NCI-H2196 treated with DMSO at 0.1 percent for 48 hours (cell line): ENCODE data around the gene OSGIN1.
"Not testable (repeated sequence)": the region's sequence is repeated elsewhere in the genome, so short reads cannot be mapped to it uniquely, and the experiment has no call there.

ENCODE experiments used
- DNase-seq: peaks from one replicate; lab custom pipeline; 2025; ENCODE audit not compliant: unreplicated experiment; lab: John Stamatoyannopoulos, UW

The OSGIN1 gene

DNA sequence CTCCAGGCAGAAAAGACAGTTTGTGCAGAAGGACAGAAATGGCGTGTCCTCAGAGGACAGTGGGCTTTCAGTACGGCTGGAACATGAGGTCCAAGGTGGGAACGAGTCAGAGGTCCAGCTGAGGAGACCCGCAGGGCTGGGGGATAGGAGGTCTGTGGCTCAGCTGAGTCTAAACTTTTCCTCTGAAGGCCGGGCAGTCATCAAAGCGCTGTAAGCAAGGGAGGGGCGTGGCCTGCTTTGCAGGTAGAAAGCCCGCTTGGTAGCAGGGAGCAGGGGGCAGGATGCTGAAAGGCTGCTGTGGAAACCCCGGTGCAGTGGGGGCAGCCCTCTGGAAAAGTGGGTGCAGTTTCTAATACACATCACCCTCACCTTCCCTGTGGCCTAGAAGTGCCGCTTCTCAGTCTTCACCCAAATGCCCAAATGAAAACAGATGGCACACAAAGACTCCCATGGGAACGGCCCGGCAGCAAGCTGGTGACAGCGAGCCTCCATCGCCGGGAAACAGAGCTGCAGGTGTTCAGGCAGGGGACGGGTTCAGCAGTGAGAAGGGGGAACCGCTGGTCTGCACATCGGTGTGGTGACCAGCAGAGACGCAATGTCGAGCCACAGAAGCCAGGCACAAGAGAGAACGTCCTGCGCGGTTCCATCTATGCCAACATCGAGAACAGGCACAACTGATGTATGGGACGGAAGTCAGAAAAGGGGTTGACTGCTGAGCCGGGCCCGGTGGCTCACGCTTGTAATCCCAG, 12.2 kb upstream of the OSGIN1 start:
- no peak for DNase-seq

DNA sequence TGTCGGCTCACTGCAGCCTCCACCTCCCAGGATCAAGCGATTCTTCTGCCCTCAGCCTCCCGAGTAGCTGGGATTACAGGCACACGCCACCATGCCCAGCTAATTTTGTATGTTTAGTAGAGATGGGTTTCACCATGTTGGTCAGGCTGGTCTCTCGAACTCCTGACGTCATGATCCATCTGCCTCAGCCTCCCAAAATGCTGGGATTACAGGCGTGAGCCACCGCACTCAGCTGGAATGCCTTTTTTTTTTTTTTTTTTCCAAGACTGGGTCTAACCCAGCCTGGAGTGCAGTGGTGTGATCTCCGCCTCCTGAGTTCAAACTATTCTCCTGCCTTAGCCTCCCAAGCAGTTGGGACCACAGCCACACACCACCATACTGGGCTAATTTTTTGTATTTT, 11.5 kb upstream of the OSGIN1 start:
- DNase-seq, result not testable (repeated sequence)

DNA sequence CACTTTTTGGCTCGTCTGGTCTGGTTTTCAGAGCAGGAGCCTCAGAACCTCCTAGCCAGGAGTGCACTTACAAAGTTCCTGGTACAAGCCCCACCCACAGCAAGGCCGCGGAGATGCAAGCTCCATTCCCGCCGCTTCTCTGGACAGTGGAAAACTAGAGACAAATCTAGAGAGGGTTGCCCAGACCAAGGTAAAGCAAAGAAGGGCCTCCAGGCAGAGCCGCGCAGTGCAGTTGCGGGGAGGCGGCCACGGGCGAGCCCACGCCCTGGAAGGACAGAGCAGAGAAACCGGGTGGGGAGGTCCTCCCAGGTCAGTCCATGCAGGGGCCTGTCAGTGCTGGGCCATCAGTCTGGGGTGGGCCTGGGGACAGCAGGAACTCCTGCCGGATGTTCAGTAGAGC, 11.0 kb upstream of the OSGIN1 start:
- no peak for DNase-seq

DNA sequence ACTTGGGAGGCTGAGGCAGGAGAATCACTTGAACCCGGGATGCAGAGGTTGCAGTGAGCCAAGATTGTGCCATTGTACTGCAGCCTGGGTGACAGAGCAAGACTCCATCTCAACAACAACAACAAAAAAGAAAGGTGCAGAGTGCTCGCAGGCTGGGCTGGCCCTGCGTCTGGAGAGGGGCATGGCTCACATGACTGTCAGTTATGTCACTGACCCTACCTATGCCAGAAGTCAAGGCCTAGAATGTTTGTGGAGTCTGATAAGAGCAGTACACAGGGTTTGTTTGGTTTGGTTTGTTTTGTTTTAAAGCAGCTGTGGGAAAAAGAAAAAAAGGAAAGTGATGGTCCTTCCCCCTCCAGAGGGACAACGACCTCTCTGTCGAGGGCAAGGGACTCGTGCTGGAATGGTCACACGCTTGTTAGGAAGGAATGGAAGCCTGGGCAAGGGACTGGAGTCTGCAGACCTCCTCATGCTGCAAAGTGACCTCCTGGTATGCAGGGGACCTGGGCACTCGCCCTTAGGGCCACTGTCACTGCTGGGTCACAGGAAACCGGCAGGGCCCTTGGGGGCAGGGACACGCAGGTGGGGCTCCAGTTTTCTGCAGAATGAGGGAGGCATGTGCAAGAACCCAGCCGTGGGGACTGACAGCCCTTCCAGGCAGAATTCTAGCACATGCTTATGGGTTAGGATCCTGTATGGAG, 10.1 kb upstream of the OSGIN1 start:
- no peak for DNase-seq

DNA sequence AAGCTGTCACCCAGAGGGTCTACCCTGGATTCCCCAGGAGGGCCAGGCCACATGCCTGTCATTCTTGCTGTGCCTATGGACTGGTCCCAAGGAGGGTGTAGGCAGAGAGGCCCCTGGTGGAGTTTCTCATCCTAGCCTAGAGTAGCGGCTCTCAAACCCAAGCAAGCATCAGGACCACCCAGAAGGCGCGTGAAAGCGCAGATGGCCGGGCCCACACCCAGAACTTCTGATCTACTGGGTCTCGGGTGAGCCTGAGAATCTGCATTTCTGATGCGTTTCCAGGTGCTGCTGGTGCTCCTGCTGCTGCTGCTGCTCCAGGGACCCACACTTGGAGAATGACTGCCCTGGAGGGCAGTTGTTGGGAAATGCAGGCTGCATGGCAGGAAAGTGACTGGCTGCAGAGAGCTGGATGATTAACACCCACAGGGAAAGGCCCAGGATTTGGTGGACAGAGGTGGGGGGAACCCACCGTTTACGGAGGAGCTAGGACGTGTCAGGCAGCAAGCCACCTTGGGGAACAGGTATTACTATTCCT, 9.5 kb upstream of the OSGIN1 start:
- no peak for DNase-seq

DNA sequence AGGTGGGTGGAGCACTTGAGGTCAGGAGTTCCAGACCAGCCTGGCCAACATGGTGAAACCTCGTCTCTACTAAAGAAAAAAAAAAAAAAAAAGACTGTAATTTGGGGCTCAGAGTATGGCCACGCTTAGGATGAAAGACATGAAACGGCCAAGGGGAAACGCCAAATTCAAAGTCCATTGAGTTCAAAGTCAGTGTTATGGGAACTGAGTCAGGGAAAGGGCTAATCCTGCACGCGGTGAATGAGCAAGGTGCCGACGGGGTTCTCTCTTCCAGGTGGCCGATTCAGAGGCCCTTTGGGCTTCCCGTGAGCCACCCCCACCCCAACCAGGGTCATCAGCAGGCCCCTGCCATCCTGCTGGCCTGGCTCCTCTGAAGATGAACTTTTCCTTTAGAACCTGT, 7.5 kb upstream of the OSGIN1 start:
- no peak for DNase-seq

DNA sequence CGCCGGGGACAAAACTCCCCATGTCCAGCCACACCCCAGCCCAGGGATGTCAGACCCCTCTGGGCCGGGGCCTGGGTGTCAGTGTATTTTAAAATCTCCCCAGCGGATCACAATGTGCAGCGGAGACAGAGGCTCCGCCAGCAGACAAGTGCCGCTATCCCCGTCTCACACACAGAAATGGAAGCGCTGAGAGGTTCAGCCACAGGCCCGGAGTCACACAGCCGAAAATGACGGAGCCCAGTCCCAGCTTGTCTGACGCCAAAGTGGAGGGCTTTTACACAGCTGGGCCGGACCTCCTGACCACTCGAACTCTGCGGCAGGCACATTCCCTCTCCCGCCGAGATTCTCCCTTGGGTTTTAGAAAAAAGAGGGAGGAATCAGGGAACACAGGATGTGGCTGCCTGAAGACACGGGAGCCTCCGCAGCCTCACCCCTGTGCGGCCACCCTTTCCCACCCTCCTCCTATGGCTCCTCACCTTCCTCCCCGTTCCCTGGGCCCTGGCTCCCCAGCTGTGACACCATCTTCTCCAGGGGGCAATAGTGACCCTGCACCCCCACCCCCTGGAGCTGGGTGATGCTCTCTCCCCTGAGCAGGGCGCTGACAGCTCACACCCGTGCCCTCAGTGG, 6.8 kb upstream of the OSGIN1 start:
- no peak for DNase-seq

DNA sequence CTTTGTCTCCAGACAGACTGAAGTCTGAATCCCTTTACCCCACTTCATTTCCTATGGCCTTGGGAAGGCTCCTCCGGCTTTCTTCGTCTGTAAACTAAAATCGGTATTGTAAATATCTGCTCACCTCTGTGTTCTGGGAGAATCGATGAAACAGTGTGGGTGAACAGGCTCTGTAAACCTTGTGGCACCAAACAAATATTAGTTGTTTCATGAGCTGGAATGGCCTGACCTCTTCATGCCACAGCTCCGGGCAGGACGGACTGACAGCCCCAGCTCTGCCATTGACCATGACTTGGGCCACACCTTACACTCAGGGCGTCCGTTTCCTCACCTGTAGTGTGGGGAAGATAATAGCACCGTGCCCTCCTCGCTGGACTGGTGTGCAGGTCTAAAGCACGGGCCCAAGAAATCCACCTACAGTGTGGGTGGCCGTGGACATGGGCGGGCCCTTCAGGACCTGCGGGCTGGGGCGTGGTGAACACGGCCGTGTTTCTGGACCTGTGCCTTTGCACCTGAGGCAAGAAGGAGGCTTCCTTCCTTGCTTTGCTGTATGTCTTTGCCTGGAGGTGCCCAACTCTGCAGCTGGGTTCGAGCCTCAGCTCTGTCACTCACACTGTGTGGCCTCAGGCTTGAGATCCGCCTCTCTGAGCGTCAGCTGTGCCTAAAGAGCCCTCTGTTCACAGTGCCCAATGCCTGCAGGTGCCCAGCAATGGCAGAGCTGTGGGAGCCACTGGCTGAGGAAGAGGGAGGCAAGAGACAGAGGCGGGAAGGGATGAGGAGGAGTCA, 6.1 kb upstream of the OSGIN1 start:
- no peak for DNase-seq

DNA sequence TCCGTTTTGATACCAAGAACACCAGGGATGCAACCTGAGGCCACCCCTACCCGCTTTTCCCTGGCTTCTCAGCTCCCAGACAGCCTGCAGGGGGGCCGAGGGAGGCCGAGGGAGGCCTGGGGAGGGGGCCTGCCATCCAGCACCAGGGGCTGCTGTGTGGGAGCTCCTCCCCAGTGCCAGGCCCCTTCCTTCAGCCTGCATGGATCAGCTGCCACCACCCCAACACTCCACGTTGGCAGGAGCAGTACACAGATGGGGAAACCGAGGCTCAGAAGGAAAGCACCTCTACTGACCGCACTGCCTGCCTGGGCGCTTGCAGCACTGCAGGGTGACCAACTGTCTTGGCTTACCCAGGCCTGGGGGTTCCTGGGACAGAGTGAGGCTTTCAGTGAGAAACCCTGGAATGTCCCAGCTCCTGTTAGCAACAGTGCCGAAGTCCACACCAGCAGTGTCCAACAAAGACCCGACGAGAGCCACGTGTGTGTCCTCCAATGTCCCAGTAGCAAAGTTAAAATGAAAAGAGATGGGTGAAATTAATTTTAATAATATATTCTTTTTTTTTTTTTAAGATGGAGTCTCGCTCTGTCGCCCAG, 5.3 kb upstream of the OSGIN1 start:
- DNase-seq, result no peak

DNA sequence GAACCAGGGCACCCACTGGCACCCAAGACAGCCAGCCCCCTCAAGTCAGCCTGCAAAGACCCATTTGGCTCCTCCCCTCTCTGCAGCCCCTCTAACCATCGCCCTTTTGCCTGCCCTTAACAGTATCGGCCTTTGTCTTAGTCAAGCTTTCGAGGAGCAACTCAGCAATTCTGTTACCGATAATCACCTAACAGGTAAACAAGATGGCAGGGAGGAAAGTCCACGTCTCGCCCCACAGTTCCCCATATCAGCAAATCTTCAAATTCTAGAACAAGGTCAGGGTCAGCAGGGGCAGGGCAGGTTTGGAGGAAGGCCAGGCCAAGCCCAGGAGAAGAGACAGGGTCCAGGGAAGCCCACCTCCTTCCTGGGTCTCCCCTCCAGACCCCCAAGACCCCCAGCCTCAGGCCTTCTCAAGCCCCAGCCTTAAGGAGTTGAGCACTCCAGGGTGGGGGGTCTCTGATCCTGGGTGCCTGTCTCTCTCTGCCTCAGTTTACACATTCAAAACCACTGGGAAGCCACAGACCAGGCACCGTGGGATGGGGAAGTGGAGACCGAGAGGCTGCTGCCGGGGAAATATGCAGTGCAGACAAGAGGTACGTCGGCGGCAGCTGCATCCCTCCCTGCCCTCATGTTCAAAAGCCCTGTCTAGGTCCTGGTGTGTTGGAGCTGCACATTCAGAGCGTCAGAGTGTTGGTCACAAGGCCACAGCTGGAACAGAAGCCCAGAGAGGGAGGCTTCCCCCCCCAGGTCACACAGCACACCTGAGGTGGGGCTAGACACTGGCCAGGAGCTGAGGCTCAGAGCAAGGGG, 3.9 kb upstream of the OSGIN1 start:
- no peak for DNase-seq

DNA sequence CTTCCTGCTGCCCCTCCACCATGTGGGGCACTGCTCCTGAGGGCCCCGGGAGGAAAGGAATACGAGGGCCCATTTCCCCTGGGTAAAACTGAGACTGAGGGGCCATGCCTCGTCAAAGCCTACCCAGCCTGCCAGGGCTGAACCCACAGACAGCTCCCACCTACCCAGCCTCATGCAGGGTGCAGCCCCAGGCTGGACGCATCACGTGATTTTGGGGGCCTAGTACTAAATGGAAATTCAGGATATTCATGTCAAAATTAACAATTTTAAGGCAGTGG, 3.4 kb upstream of the OSGIN1 start:
- no peak for DNase-seq

DNA sequence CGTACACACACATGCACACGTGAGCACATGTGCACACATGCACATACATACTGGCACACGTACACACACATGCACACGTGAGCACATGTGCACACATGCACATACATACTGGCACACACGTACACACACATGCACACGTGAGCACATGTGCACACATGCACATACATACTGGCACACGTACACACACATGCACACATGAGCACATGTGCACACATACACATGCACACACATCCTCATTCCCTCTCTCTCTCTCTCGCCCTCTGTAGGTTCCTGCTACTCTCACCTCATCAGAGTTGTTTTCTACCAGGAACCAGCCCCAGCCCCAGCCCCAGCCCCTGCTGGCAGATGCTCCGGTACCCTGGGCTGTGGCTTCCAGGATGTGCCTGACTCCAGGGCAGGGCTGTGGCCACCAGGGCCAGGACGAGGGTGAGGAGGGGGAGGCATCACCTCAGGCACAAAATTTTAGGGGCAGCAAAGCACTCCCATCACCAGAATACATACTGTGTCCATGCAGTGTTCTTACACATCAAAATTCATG, 2.1 kb upstream of the OSGIN1 start:
- not testable (repeated sequence) for DNase-seq

DNA sequence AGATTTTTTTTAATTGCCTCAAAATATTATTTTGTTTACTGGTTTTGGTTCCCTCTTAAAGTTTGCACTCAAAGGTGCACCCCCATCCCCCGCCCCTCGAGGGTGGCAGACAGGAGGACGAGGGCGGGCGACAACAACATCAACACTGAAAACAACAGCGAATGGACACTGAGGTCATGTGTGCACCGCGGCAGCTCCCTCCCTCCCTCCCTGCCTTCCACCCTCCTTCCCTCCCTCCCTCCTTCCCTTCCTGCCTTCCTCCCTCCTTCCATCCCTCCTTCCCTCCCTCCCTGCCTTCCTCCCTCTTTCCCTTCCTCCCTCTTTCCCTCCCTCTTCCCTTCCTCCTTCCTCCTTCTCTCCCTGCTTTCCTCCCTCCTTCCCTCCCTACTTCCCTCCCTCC, 1.5 kb upstream of the OSGIN1 start:
- DNase-seq, result no peak

DNA sequence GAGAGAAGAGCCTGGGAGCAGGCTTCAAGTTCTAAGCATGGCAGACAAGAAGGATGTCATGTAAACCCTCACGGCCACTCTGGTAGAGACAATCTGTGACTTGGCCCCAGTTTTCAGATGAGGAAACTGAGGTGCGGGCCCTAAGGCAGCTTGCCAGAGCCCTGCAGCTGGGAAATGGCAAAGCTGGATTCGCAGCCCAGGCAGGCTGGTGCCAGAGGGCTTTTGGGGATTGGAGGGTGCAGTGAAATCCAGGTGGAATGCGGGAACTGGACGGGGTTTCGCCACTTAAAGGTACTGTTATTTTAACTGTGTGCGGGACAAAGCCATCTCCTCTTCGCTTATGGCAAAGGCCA, 477 bp upstream of the OSGIN1 start:
- DNase-seq, result no peak

DNA sequence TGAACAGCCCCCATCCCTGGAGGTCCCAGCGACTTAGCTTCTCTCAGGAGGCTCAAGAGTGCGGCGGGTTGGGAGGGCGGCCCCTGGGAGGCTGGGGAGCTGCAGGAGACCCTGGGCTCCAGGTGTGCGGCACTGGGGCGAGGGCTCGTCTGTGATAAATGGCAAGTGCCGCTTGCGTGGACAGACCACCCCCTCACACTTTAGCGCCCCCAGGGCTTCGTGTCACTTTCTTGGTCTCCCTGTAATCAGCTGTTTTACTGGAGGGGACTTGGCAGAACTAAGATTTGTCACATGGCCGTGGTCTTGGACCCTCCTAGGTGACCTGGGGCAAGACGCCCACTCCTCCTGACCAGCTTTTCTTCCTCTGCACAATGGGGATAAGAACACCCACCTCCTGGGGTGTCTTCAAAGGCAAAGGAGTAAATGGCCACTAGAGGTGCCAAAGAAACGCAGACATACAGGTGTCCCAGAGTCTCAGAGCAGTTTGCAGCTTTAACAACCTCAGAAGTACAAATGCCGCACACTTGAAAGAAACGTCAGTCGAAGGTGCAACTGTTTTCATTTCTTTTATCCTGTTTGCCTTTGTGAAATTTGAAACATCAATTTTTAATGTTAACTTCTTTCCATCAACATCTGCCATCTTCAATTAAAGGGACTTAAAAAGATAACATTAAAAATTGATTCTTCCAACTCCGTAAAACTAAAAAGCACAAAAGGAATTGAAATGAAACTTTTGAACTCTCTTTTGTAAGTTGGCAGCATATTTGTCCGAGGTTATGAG, 946 bp downstream of the OSGIN1 start:
- no peak for DNase-seq

DNA sequence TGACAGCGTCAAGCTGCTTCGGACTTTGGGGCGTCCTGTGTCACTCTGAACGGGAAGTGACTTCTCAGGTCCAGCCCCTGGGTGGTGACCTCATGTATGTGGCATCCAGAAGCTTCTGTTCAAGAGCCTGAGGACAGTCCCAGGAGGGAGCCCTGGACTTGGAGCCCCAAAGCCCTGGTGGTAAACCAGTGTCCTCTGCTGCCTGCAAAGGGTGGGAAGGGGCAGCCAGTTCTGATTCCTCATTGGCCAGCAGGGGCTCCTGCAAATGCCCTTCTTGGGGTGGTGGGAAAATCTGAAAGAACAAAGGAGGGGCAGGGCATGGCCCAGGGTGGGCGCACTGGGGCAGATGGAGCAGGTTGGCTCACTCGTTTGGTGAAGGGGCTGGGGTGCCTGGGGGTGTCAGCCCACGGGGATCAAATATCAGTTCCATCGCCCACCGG, 1.6 kb downstream of the OSGIN1 start:
- no peak for DNase-seq

DNA sequence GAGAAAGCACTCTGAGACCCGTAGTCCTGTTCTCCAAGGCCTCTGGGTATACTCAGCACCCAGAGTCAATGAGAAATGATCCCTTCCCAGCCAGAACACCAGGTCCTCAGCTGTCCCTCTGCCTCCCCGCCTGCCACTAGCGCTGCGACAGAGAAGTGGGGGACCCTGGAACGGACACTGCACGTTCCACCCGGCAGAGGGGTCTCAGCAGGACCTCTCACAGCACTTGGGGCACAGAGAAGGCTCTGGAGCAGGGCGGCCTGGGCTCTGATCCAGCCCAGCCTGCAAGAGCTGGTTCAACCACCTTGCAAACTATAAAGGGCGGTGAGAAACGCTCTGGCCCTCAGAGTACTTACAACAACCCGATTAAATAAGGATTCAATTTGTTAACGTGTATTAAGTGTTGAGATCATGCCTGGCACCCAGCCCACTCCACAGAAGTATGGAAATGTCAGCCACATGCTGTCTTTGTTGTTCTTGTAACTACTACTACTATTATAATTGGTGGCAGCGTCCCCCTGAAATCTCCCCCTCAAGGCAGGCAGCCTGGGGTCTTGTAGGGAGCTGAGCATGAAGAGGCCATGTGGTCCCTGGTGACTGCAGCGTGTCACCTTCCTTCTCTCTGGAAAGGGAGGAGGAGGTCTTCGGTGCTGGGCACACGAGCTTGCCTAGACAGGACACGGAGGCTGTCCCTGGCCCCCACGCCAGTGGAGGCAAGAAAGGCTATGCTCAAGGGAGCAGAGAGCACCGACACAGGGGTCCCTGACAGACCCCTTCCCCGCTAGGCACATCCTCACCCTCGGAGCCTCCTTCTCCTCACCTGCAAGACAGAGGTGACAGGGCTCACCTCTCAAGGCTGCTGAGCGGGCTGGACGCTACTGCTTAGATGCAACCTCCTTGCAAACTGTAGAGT, 2.4 kb downstream of the OSGIN1 start:
- DNase-seq, result no peak
